Bronchial epithelial cell (primary cell): ENCODE data around the gene LMBRD2. TPM values are rescaled to one million over a fixed set of nuclear protein-coding genes. Genes with fewer than 3 reads are reported as not detected.

ENCODE experiments used
- DNase-seq: peaks from one replicate; pipeline ENCODE4 v3.0.0-alpha.2; 2010; ENCODE audit warnings: low read depth
- FAIRE-seq: peaks from 2 replicates; lab custom pipeline; 2011; peaks lifted over from hg19 to GRCh38; lab: Jason Lieb, UNC
- H3K27me3 ChIP-seq: 2 replicates; pipeline ENCODE4 v1.5.1; 2011; ENCODE audit warnings: low read length; ENCODE audit not compliant: control insufficient read depth, insufficient read depth
- H3K36me3 ChIP-seq: 2 replicates; pipeline ENCODE4 v1.5.1; 2011; ENCODE audit warnings: low read length; ENCODE audit not compliant: control insufficient read depth, insufficient read depth
- H3K4me3 ChIP-seq: 2 replicates; pipeline ENCODE4 v1.5.1; 2011; ENCODE audit warnings: mild to moderate bottlenecking, low read depth, low read length, control low read depth
- CTCF ChIP-seq: IDR thresholded peaks from 2 replicates; pipeline ENCODE4 v1.5.1; 2011; ENCODE audit warnings: mild to moderate bottlenecking, moderate library complexity, low read length, control low read depth, inconsistent platforms; ENCODE audit not compliant: insufficient read depth, severe bottlenecking
- total RNA-seq: library from RNA; depleted of rRNA; stranded (reverse); fragments of >200 nt; gene quantifications from 2 replicates; pipeline ENCODE4 v1.2.1, GENCODE V29; 2014

Gene LMBRD2
- total RNA-seq, 1 donor from 2014 or later: 5.3 TPM

- H3K4me3 ChIP-seq: no peak overlapping the region
- no peak for DNase-seq
- H3K36me3 ChIP-seq: no peaks in the 10 kb centered on the region
- TF ChIP-seq CTCF: no peak
- H3K27me3 ChIP-seq: no peaks in the 10 kb centered on the region
- FAIRE-seq: no peak
These were observed 40.4 kb downstream of the LMBRD2 start for GRCh38 chr5:36111238-36111637.

GRCh38 chr5:36108758-36109460 is 42.8 kb downstream of the LMBRD2 start:
- Histone ChIP-seq H3K36me3 (no peaks in the 10 kb centered on the region), H3K27me3 (no peaks in the 10 kb centered on the region), H3K4me3 (no peak overlapping the region)
- FAIRE-seq (no peak), DNase-seq (peak; percentile 35)
- TF ChIP-seq CTCF: no peak

- no peak for FAIRE-seq
- TF ChIP-seq CTCF: no peak
- DNase-seq: no peak
- no peaks in the 10 kb centered on the region for H3K36me3 ChIP-seq
- H3K4me3 ChIP-seq: no peak overlapping the region
- no peaks in the 10 kb centered on the region for H3K27me3 ChIP-seq
These were observed 45.9 kb downstream of the LMBRD2 start for GRCh38 chr5:36105819-36106218.

- no peak for TF ChIP-seq CTCF
- no peaks in the 10 kb centered on the region for H3K36me3 ChIP-seq
- DNase-seq (no peak), FAIRE-seq (no peak)
- no peaks in the 10 kb centered on the region for H3K27me3 ChIP-seq
- no peak overlapping the region for H3K4me3 ChIP-seq
These were observed 51.9 kb downstream of the LMBRD2 start for GRCh38 chr5:36099748-36100147.

- TF ChIP-seq CTCF: no peak
- Histone ChIP-seq H3K36me3 (no peaks in the 10 kb centered on the region), H3K27me3 (no peaks in the 10 kb centered on the region), H3K4me3 (no peak overlapping the region)
- DNase-seq: no peak
- peak; percentile 7 for FAIRE-seq
These were observed 55.2 kb downstream of the LMBRD2 start for GRCh38 chr5:36096486-36096885.

- FAIRE-seq (no peak), DNase-seq (peak; percentile 50)
- peak; percentile 60 for TF ChIP-seq CTCF
- Histone ChIP-seq H3K27me3 (no peaks in the 10 kb centered on the region), H3K36me3 (no peaks in the 10 kb centered on the region), H3K4me3 (no peak overlapping the region)
These were observed 61.7 kb downstream of the LMBRD2 start for GRCh38 chr5:36089989-36090388.
